ENCODE results near the gene ADAMTS6. TPM values are rescaled to one million over a fixed set of nuclear protein-coding genes. Genes with fewer than 3 reads are reported as not detected.

Gene ADAMTS6
- total and polyA plus RNA-seq, 4 donors, result 5.3 to 22.0 (median 13.6) TPM

DNA sequence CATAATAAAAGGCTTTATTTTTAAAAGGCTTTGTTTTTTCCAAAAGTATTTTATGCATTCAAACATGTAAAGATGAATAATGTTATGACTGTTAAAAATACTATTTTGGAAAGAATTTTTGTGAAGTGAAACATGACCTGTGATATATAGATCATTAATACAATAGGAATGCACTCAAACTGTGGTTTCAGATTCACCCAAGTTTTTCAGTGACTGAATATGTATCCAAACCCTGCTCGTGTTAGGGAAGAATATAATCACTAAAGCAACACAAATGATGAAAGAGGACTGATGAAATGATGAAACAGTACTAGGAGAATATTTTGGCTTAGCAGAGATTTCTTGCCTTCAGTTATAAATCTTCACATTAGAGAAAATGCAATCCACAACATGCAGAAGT is 278.0 kb downstream of the ADAMTS6 start:
- no peaks in the 10 kb centered on the region for H3K4me1 ChIP-seq (ENCODE audit: control insufficient read depth, insufficient read depth, low read length)
- no peak overlapping the region for H3K4me3 ChIP-seq (ENCODE audit: low read depth, low read length)
- no peak for DNase-seq (ENCODE audit: low read depth in 4 of 6, low spot score in 6 of 6)
- no peaks in the 10 kb centered on the region for H3K27me3 ChIP-seq (ENCODE audit: control insufficient read depth, insufficient read depth, low read length)
- no peaks in the 10 kb centered on the region for H3K36me3 ChIP-seq (ENCODE audit: control insufficient read depth, insufficient read depth, low read length)
- no CpG with 5 or more reads among the region's 1 CpG for WGBS (ENCODE audit: insufficient coverage)
- no peak overlapping the region for H3K27ac ChIP-seq (ENCODE audit: low read depth, low read length)
- H3K9me3 ChIP-seq (ENCODE audit: control insufficient read depth, insufficient read depth, low read length), result no peaks in the 10 kb centered on the region

GRCh38 chr5:65199993-65200675 is 281.6 kb downstream of the ADAMTS6 start:
- H3K4me3 ChIP-seq (ENCODE audit: low read depth, low read length), result no peak overlapping the region
- H3K36me3 ChIP-seq (ENCODE audit: control insufficient read depth, insufficient read depth, low read length), result no peaks in the 10 kb centered on the region
- DNase-seq (ENCODE audit: low read depth in 4 of 6, low spot score in 6 of 6), result peak in 3 of 6 donors; percentile 4 to 66 (median 15)
- H3K4me1 ChIP-seq (ENCODE audit: control insufficient read depth, insufficient read depth, low read length), result no peaks in the 10 kb centered on the region
- H3K27ac ChIP-seq (ENCODE audit: low read depth, low read length), result no peak overlapping the region
- H3K27me3 ChIP-seq (ENCODE audit: control insufficient read depth, insufficient read depth, low read length), result no peaks in the 10 kb centered on the region
- H3K9me3 ChIP-seq (ENCODE audit: control insufficient read depth, insufficient read depth, low read length), result no peaks in the 10 kb centered on the region
- no CpG with 5 or more reads among the region's 3 CpGs for WGBS (ENCODE audit: insufficient coverage)

DNA sequence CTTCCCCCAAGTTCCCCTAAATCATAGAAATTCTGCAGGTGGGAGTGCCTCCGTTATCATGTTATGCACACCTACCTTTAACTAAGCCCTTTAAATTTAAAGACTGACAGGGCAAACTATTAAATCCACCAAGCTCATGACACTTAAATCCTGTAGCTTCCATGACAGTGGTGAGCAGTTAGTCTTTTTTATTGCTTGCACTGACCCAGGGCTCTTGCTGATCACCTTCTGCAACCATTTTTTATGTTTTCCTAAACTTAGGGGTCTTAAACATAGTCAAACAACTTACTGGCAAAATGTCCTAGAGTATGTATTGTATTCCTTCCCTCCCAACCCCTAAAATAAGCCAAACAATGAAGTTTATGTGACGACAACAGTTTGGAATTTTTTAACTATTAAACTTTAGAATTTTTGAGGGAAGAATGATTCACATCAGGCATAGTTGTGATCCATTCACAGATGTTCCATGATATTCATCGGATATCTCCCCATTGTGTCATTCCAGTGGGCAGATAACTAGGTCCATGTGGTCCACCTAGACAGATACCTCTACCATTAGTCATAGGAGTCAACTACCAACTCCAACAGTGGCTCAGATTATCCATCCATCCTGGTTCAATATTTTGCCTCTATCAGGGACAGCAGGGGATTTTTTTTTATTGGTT is 283.1 kb downstream of the ADAMTS6 start:
- DNase-seq (ENCODE audit: low read depth in 4 of 6, low spot score in 6 of 6), result no peak
- H3K9me3 ChIP-seq (ENCODE audit: control insufficient read depth, insufficient read depth, low read length), result no peaks in the 10 kb centered on the region
- no peaks in the 10 kb centered on the region for H3K27me3 ChIP-seq (ENCODE audit: control insufficient read depth, insufficient read depth, low read length)
- H3K36me3 ChIP-seq (ENCODE audit: control insufficient read depth, insufficient read depth, low read length), result no peaks in the 10 kb centered on the region
- WGBS (ENCODE audit: insufficient coverage), result 100% methylated on average over 2 of the region's 3 CpGs
- no peak overlapping the region for H3K27ac ChIP-seq (ENCODE audit: low read depth, low read length)
- no peaks in the 10 kb centered on the region for H3K4me1 ChIP-seq (ENCODE audit: control insufficient read depth, insufficient read depth, low read length)
- H3K4me3 ChIP-seq (ENCODE audit: low read depth, low read length), result no peak overlapping the region

- no CpG with 5 or more reads among the region's 5 CpGs for WGBS (ENCODE audit: insufficient coverage)
- no peak overlapping the region for H3K4me3 ChIP-seq (ENCODE audit: low read depth, low read length)
- H3K27me3 ChIP-seq (ENCODE audit: control insufficient read depth, insufficient read depth, low read length), result no peaks in the 10 kb centered on the region
- H3K4me1 ChIP-seq (ENCODE audit: control insufficient read depth, insufficient read depth, low read length), result no peaks in the 10 kb centered on the region
- DNase-seq (ENCODE audit: low read depth in 4 of 6, low spot score in 6 of 6), result peak in 1 of 6 donors; percentile 41
- no peak overlapping the region for H3K27ac ChIP-seq (ENCODE audit: low read depth, low read length)
- no peaks in the 10 kb centered on the region for H3K36me3 ChIP-seq (ENCODE audit: control insufficient read depth, insufficient read depth, low read length)
- H3K9me3 ChIP-seq (ENCODE audit: control insufficient read depth, insufficient read depth, low read length), result no peaks in the 10 kb centered on the region
These were observed 283.9 kb downstream of the ADAMTS6 start for GRCh38 chr5:65197531-65198455.

DNA sequence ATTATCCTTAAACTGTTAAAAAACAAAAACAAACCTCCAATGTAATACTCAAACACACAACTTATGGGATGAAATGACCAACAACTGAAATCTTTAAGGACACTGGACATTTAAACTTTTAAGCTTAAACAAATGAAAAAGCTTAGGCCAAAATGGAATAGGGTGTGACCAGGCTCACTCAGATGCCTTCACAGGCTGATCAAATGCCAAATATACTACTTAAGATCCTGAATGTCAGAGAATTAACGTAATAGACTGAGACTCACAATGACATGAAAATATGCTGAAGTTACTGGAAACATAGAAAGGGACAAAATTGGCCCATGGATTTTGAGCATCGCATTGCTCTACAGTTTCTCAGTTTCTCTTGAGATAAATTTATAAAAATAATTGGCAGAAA is 286.8 kb downstream of the ADAMTS6 start:
- WGBS (ENCODE audit: insufficient coverage), result 92% methylated on average over 2 of the region's 2 CpGs
- H3K9me3 ChIP-seq (ENCODE audit: control insufficient read depth, insufficient read depth, low read length), result no peaks in the 10 kb centered on the region
- H3K36me3 ChIP-seq (ENCODE audit: control insufficient read depth, insufficient read depth, low read length), result no peaks in the 10 kb centered on the region
- DNase-seq (ENCODE audit: low read depth in 4 of 6, low spot score in 6 of 6), result no peak
- H3K27ac ChIP-seq (ENCODE audit: low read depth, low read length), result no peak overlapping the region
- H3K27me3 ChIP-seq (ENCODE audit: control insufficient read depth, insufficient read depth, low read length), result no peaks in the 10 kb centered on the region
- no peak overlapping the region for H3K4me3 ChIP-seq (ENCODE audit: low read depth, low read length)
- no peaks in the 10 kb centered on the region for H3K4me1 ChIP-seq (ENCODE audit: control insufficient read depth, insufficient read depth, low read length)

- H3K27me3 ChIP-seq (ENCODE audit: control insufficient read depth, insufficient read depth, low read length), result no peaks in the 10 kb centered on the region
- H3K27ac ChIP-seq (ENCODE audit: low read depth, low read length), result no peak overlapping the region
- WGBS (ENCODE audit: insufficient coverage), result no CpG with 5 or more reads among the region's 1 CpG
These were observed 289.4 kb downstream of the ADAMTS6 start for GRCh38 chr5:65192331-65192730.

GRCh38 chr5:65191554-65192135 is 290.1 kb downstream of the ADAMTS6 start:
- no peaks in the 10 kb centered on the region for H3K36me3 ChIP-seq (ENCODE audit: control insufficient read depth, insufficient read depth, low read length)
- no peaks in the 10 kb centered on the region for H3K27me3 ChIP-seq (ENCODE audit: control insufficient read depth, insufficient read depth, low read length)
- H3K4me3 ChIP-seq (ENCODE audit: low read depth, low read length), result no peak overlapping the region
- no peaks in the 10 kb centered on the region for H3K4me1 ChIP-seq (ENCODE audit: control insufficient read depth, insufficient read depth, low read length)
- DNase-seq (ENCODE audit: low read depth in 4 of 6, low spot score in 6 of 6), result no peak
- H3K27ac ChIP-seq (ENCODE audit: low read depth, low read length), result no peak overlapping the region
- H3K9me3 ChIP-seq (ENCODE audit: control insufficient read depth, insufficient read depth, low read length), result no peaks in the 10 kb centered on the region

More at GRCh38 chr5:65192331-65192730, 289.4 kb downstream of the ADAMTS6 start:
- Histone ChIP-seq H3K4me1 (ENCODE audit: control insufficient read depth, insufficient read depth, low read length) (no peaks in the 10 kb centered on the region), H3K9me3 (ENCODE audit: control insufficient read depth, insufficient read depth, low read length) (no peaks in the 10 kb centered on the region), H3K4me3 (ENCODE audit: low read depth, low read length) (no peak overlapping the region), H3K36me3 (ENCODE audit: control insufficient read depth, insufficient read depth, low read length) (no peaks in the 10 kb centered on the region)
- DNase-seq (ENCODE audit: low read depth in 4 of 6, low spot score in 6 of 6), result no peak

DNA sequence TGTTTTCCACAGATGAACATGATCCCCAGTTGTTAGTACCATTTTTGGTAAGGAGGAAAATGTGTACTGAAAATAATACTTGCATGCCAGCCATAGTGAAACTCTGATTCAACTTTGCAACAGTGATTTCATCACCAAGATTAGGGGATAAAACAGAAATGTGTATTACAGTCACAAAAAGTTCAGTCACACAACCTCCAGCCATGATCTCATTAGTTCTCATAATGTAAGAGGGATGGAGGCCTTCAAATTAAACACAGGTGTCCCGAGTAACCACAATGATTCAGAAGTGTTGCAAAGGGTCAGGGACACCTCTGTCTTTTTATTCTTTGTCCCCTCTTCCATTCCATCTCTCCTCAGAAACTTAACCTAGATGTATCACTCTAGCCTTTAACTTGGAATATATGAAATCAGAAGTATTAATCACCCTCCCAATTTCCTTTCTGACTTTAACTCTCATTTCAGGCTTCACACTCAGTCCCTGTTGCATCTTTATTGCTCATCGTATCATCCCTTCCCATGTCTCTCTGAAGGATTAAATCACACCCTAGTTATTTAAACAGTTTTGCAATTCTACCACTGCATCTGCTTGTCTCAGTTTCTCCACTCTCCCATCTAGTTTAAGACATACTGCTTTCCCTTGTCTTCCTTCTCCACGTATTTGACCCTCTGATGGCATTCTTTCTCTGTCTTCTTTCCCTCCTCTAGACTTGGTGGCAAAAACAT is 291.2 kb downstream of the ADAMTS6 start:
- no peak for DNase-seq (ENCODE audit: low read depth in 4 of 6, low spot score in 6 of 6)
- Histone ChIP-seq H3K9me3 (ENCODE audit: control insufficient read depth, insufficient read depth, low read length) (no peaks in the 10 kb centered on the region), H3K27me3 (ENCODE audit: control insufficient read depth, insufficient read depth, low read length) (no peaks in the 10 kb centered on the region), H3K4me1 (ENCODE audit: control insufficient read depth, insufficient read depth, low read length) (no peaks in the 10 kb centered on the region), H3K27ac (ENCODE audit: low read depth, low read length) (no peak overlapping the region), H3K36me3 (ENCODE audit: control insufficient read depth, insufficient read depth, low read length) (no peaks in the 10 kb centered on the region), H3K4me3 (ENCODE audit: low read depth, low read length) (no peak overlapping the region)
- WGBS (ENCODE audit: insufficient coverage), result 81% methylated on average over 1 of the region's 3 CpGs

- H3K4me1 ChIP-seq (ENCODE audit: control insufficient read depth, insufficient read depth, low read length), result no peaks in the 10 kb centered on the region
- no peaks in the 10 kb centered on the region for H3K27me3 ChIP-seq (ENCODE audit: control insufficient read depth, insufficient read depth, low read length)
- WGBS (ENCODE audit: insufficient coverage), result 83% methylated on average over 1 of the region's 2 CpGs
- no peaks in the 10 kb centered on the region for H3K9me3 ChIP-seq (ENCODE audit: control insufficient read depth, insufficient read depth, low read length)
- H3K36me3 ChIP-seq (ENCODE audit: control insufficient read depth, insufficient read depth, low read length), result no peaks in the 10 kb centered on the region
- no peak overlapping the region for H3K27ac ChIP-seq (ENCODE audit: low read depth, low read length)
- H3K4me3 ChIP-seq (ENCODE audit: low read depth, low read length), result no peak overlapping the region
- no peak for DNase-seq (ENCODE audit: low read depth in 4 of 6, low spot score in 6 of 6)
These were observed 295.0 kb downstream of the ADAMTS6 start for GRCh38 chr5:65186646-65187227.
